HepG2 (cell line): ENCODE results near the gene SYVN1. TPM values are rescaled to one million over a fixed set of nuclear protein-coding genes. Genes with fewer than 3 reads are reported as not detected.

Experiments
- ATF2 ChIP-seq: sonication (generic); formaldehyde crosslinking; IDR thresholded peaks from 2 replicates; pipeline ENCODE4 v1.4.0; 2020; ENCODE audit warnings: missing genetic modification reagents
- CSRNP2 ChIP-seq: sonication (generic); formaldehyde crosslinking; conservative IDR thresholded peaks from 2 replicates; pipeline ENCODE4 v1.8.0; 2022; ENCODE audit warnings: low read depth, missing genetic modification reagents
- FIP1L1 ChIP-seq: fragments of 200-400 bp; formaldehyde crosslinking; IDR thresholded peaks from 2 replicates; pipeline ENCODE4 v1.6.1; 2018; ENCODE audit warnings: low read depth, mild to moderate bottlenecking, low read length, moderate library complexity, borderline replicate concordance; ENCODE audit not compliant: insufficient read depth
- HOXA5 ChIP-seq: sonication (generic); formaldehyde crosslinking; IDR thresholded peaks from 2 replicates; pipeline ENCODE4 v1.4.0; 2020; ENCODE audit warnings: missing genetic modification reagents
- PAXIP1 ChIP-seq: sonication (generic); formaldehyde crosslinking; conservative IDR thresholded peaks from 2 replicates; pipeline ENCODE4 v1.4.0; 2020; ENCODE audit warnings: mild to moderate bottlenecking, missing genetic modification reagents, moderate library complexity
- PHF8 ChIP-seq: sonication (generic); formaldehyde crosslinking; IDR thresholded peaks from 2 replicates; pipeline ENCODE4 v1.5.0; 2020; ENCODE audit warnings: missing genetic modification reagents
- RCOR2 ChIP-seq: IDR thresholded peaks from 2 replicates; pipeline ENCODE4 v1.6.1; 2016; ENCODE audit warnings: missing biosample characterization, missing genetic modification reagents
- SMAD9 ChIP-seq: sonication (generic); formaldehyde crosslinking; IDR thresholded peaks from 2 replicates; pipeline ENCODE4 v1.5.1; 2020; ENCODE audit warnings: mild to moderate bottlenecking, missing genetic modification reagents
- SP1 ChIP-seq, 2 experiments: fragments of 450-650 bp in 1 of 2; sonication (generic) in 1 of 2; formaldehyde crosslinking in 1 of 2; IDR thresholded peaks; 2 replicates each; pipeline versions ENCODE4 v1.4.0 to v1.6.1; 2016 to 2020; ENCODE audit warnings: missing genetic modification reagents in 1 of 2
- ZEB1 ChIP-seq: IDR thresholded peaks from 2 replicates; pipeline ENCODE4 v1.6.1; 2012; ENCODE audit warnings: mild to moderate bottlenecking, low read depth, inconsistent platforms; ENCODE audit not compliant: insufficient replicate concordance
- ZFY ChIP-seq: sonication (generic); formaldehyde crosslinking; IDR thresholded peaks from 2 replicates; pipeline ENCODE4 v1.4.0; 2020; ENCODE audit warnings: missing genetic modification reagents
- ZNF160 ChIP-seq: sonication (generic); formaldehyde crosslinking; IDR thresholded peaks from 2 replicates; pipeline ENCODE4 v1.8.0; 2022; ENCODE audit warnings: mild to moderate bottlenecking, inconsistent platforms, missing genetic modification reagents
- ZNF430 ChIP-seq: sonication (generic); formaldehyde crosslinking; IDR thresholded peaks from 2 replicates; pipeline ENCODE4 v1.9.0; 2021; ENCODE audit warnings: mild to moderate bottlenecking, missing genetic modification reagents
- ZNF550 ChIP-seq: sonication (generic); formaldehyde crosslinking; IDR thresholded peaks from 2 replicates; pipeline ENCODE4 v1.4.0; 2020; ENCODE audit warnings: mild to moderate bottlenecking, missing genetic modification reagents, borderline replicate concordance
- ZNF710 ChIP-seq: sonication (generic); formaldehyde crosslinking; IDR thresholded peaks from 2 replicates; pipeline ENCODE4 v1.5.0; 2020; ENCODE audit warnings: mild to moderate bottlenecking, missing genetic modification reagents, borderline replicate concordance
- ZNF746 ChIP-seq: sonication (generic); formaldehyde crosslinking; IDR thresholded peaks from 2 replicates; pipeline ENCODE4 v1.8.0; 2022; ENCODE audit warnings: mild to moderate bottlenecking, missing genetic modification reagents
- ZNF747 ChIP-seq: sonication (generic); formaldehyde crosslinking; IDR thresholded peaks from 2 replicates; pipeline ENCODE4 v1.8.1; 2023; ENCODE audit warnings: missing genetic modification reagents, mild to moderate bottlenecking, borderline replicate concordance
- ZNF777 ChIP-seq: sonication (generic); formaldehyde crosslinking; IDR thresholded peaks from 2 replicates; pipeline ENCODE4 v1.4.0; 2020; ENCODE audit warnings: missing genetic modification reagents
- ZNF792 ChIP-seq: IDR thresholded peaks from 2 replicates; pipeline ENCODE4 v1.6.1; 2016
- ZNF879 ChIP-seq: sonication (generic); formaldehyde crosslinking; IDR thresholded peaks from 2 replicates; pipeline ENCODE4 v1.8.1; 2023; ENCODE audit warnings: missing genetic modification reagents
- ZNF883 ChIP-seq: sonication (generic); formaldehyde crosslinking; IDR thresholded peaks from 2 replicates; pipeline ENCODE4 v1.5.1; 2020; ENCODE audit warnings: mild to moderate bottlenecking, missing genetic modification reagents; ENCODE audit errors: not compliant biosample characterization
- polyA plus RNA-seq, 8 experiments: library from polyadenylated mRNA; depleted of rRNA in 3 of 8; stranded (reverse) in 7 of 8; unstranded in 1 of 8; fragments of >200 nt; fragmentation: Illumina TruSeq in 4 of 8; extraction: Trizol in 4 of 8; gene quantifications; 2 replicates each; pipeline versions ENCODE4 v1.2.1 to v1.2.3, GENCODE V29; 2011 to 2016; ENCODE audit warnings: low read depth in 4 of 8, missing spikeins in 1 of 8, mixed read lengths in 1 of 8; ENCODE audit not compliant: insufficient read depth in 1 of 8
- total RNA-seq, 5 experiments: library from RNA; depleted of rRNA; stranded (reverse); fragments of >200 nt; fragmentation: Illumina TruSeq; extraction: Trizol; gene quantifications; 2 replicates each; pipeline ENCODE4 v1.2.3, GENCODE V29; 2016; ENCODE audit warnings: low read depth in 1 of 5

The SYVN1 gene
- total and polyA plus RNA-seq, 2 of the 13 experiments (the other 11 are each of a cell fraction or from before 2014, with no cell fraction given), result 10.3 to 22.5 TPM

GRCh38 chr11:65121865-65122696 lies 12.2 kb downstream of the SYVN1 start, which contains the start of the genes FAU and MRPL49 (continued):
- TF ChIP-seq SP1 (IDR thresholded peaks at IDR 0.05) (no peak), SP1 (CRISPR knock-in tag; IDR thresholded peaks at IDR 0.05) (peak; percentile 97), ZEB1 (no peak), ZFY (CRISPR knock-in tag) (peak; percentile 94; the same call in 1 of the 2 replicates), RCOR2 (CRISPR knock-in tag) (no peak), PHF8 (peak; percentile 87), CSRNP2 (CRISPR knock-in tag) (no peak), PAXIP1 (CRISPR knock-in tag) (peak; percentile 61), ZNF550 (CRISPR knock-in tag) (0 out of 2 replicates have a peak, but pooled peaks have one; percentile 63), FIP1L1 (no peak), SMAD9 (CRISPR knock-in tag) (peak; percentile 82), ZNF792 (CRISPR knock-in tag) (no peak), HOXA5 (CRISPR knock-in tag) (0 out of 2 replicates have a peak, but pooled peaks have one; percentile 13), ZNF777 (CRISPR knock-in tag) (peak; percentile 65), ZNF747 (CRISPR knock-in tag) (peak; percentile 81), ZNF879 (CRISPR knock-in tag) (no peak), ATF2 (CRISPR knock-in tag) (peak; percentile 68; the same call in 1 of the 2 replicates), ZNF883 (CRISPR knock-in tag) (peak; percentile 66), ZNF710 (0 out of 2 replicates have a peak, but pooled peaks have one; percentile 59), ZNF160 (CRISPR knock-in tag) (peak; percentile 48; the same call in 1 of the 2 replicates), ZNF746 (CRISPR knock-in tag) (peak; percentile 12; the same call in 1 of the 2 replicates), ZNF430 (CRISPR knock-in tag) (peak; percentile 78; the same call in 1 of the 2 replicates)
